Neuronal stem cell (in vitro differentiated cells): ENCODE data around the gene HOXB8. TPM values are rescaled to one million over a fixed set of nuclear protein-coding genes. Genes with fewer than 3 reads are reported as not detected.
A peak's percentile ranks its signal among the peaks of the same experiment; 100 is the strongest.

ENCODE experiments used
- DNase-seq: peaks from one replicate; pipeline ENCODE4 v3.0.0-alpha.2; 2013; ENCODE audit warnings: low spot score
- H2AFZ ChIP-seq: one replicate; pipeline ENCODE4 v1.6.1; 2013; ENCODE audit warnings: mild to moderate bottlenecking, low read length, inconsistent platforms
- H2AK5ac ChIP-seq: 2 replicates; pipeline ENCODE4 v1.6.1; 2013; ENCODE audit warnings: low read depth, mild to moderate bottlenecking, inconsistent platforms, low read length, moderate library complexity, mixed read lengths
- H2BK120ac ChIP-seq: 2 replicates; pipeline ENCODE4 v1.6.1; 2013; ENCODE audit warnings: low read depth, mild to moderate bottlenecking, inconsistent platforms, low read length, moderate library complexity, mixed read lengths
- H2BK12ac ChIP-seq: one replicate; pipeline ENCODE4 v1.6.1; 2013; ENCODE audit warnings: low read length, inconsistent platforms
- H2BK15ac ChIP-seq: 2 replicates; pipeline ENCODE4 v1.6.1; 2013; ENCODE audit warnings: mild to moderate bottlenecking, low read length, inconsistent platforms, mixed read lengths
- H2BK5ac ChIP-seq: one replicate; pipeline ENCODE4 v1.6.1; 2013; ENCODE audit warnings: inconsistent platforms, mild to moderate bottlenecking, low read length, moderate library complexity
- H3K14ac ChIP-seq: one replicate; pipeline ENCODE4 v1.6.1; 2013; ENCODE audit warnings: low read length, inconsistent platforms
- H3K18ac ChIP-seq: 2 replicates; pipeline ENCODE4 v1.6.1; 2013; ENCODE audit warnings: low read length, inconsistent platforms
- H3K23ac ChIP-seq: 2 replicates; pipeline ENCODE4 v1.6.1; 2013; ENCODE audit warnings: low read depth, mild to moderate bottlenecking, mixed read lengths, low read length, inconsistent platforms; ENCODE audit not compliant: poor library complexity
- H3K27ac ChIP-seq: replicated peaks from 3 replicates; pipeline ENCODE4 v1.5.1; 2013; ENCODE audit warnings: low read length, inconsistent platforms
- H3K27me3 ChIP-seq, 3 experiments: 2 replicates each; pipeline ENCODE4 v1.6.1; 2013; ENCODE audit warnings: low read length in 3 of 3, mild to moderate bottlenecking in 2 of 3, inconsistent platforms in 1 of 3, low read depth in 1 of 3, mixed read lengths in 1 of 3, moderate library complexity in 1 of 3; ENCODE audit not compliant: control insufficient read depth in 3 of 3, insufficient read depth in 3 of 3
- H3K36me3 ChIP-seq, 2 donors: replicated peaks in 1 of 2; 2 replicates each; pipeline ENCODE4 v1.6.1; 2013; ENCODE audit warnings: low read length in 2 of 2; ENCODE audit not compliant: control insufficient read depth in 2 of 2, insufficient read depth in 2 of 2
- H3K4ac ChIP-seq: 2 replicates; pipeline ENCODE4 v1.6.1; 2013; ENCODE audit warnings: inconsistent platforms, mild to moderate bottlenecking, low read length, moderate library complexity
- H3K4me1 ChIP-seq, 2 donors: 1 replicate in 1 of 2; 2 replicates in 1 of 2; pipeline ENCODE4 v1.6.1; 2013; ENCODE audit warnings: low read length in 2 of 2, low read depth in 1 of 2; ENCODE audit not compliant: control insufficient read depth in 2 of 2, insufficient read depth in 1 of 2
- H3K4me2 ChIP-seq: one replicate; pipeline ENCODE4 v1.6.1; 2013; ENCODE audit warnings: mild to moderate bottlenecking, low read length, inconsistent platforms; ENCODE audit not compliant: insufficient read depth, poor library complexity, severe bottlenecking
- H3K4me3 ChIP-seq, 2 donors: 2 replicates each; pipeline ENCODE4 v1.5.1; 2013; ENCODE audit warnings: low read length in 2 of 2, mild to moderate bottlenecking in 2 of 2, inconsistent platforms in 1 of 2, moderate library complexity in 1 of 2
- H3K79me1 ChIP-seq: one replicate; pipeline ENCODE4 v1.6.1; 2013; ENCODE audit warnings: low read depth, mild to moderate bottlenecking, inconsistent platforms, low read length, moderate library complexity
- H3K9ac ChIP-seq: one replicate; pipeline ENCODE4 v1.6.1; 2013; ENCODE audit warnings: mild to moderate bottlenecking, low read depth, low read length, inconsistent platforms; ENCODE audit not compliant: poor library complexity
- H3K9me3 ChIP-seq, 2 donors: replicated peaks in 1 of 2; 2 replicates each; pipeline versions ENCODE3 to v1.6.1; 2013; ENCODE audit warnings: low read length in 2 of 2, mild to moderate bottlenecking in 2 of 2, inconsistent platforms in 1 of 2, low read depth in 1 of 2, mixed read lengths in 1 of 2, moderate library complexity in 1 of 2; ENCODE audit not compliant: control insufficient read depth in 2 of 2, insufficient read depth in 1 of 2
- H4K8ac ChIP-seq: one replicate; pipeline ENCODE4 v1.6.1; 2013; ENCODE audit warnings: low read depth, mild to moderate bottlenecking, inconsistent platforms, low read length, moderate library complexity
- H4K91ac ChIP-seq: one replicate; pipeline ENCODE4 v1.6.1; 2013; ENCODE audit warnings: low read length, low read depth, mild to moderate bottlenecking, inconsistent platforms; ENCODE audit not compliant: poor library complexity
- WGBS, 2 donors: extraction: QIAGEN DNeasy Blood & Tissue Kit; methylation state at CpG; one replicate each; pipeline ENCODE4 v1.1.7; 2013; ENCODE audit warnings: missing lambda C conversion rate in 2 of 2, mixed read lengths in 1 of 2; ENCODE audit not compliant: insufficient read length in 2 of 2, insufficient replicate concordance in 1 of 2; ENCODE audit errors: extremely low coverage in 2 of 2; 5-methylcytosine and 5-hydroxymethylcytosine counted together
- polyA plus RNA-seq, 2 experiments: library from polyadenylated mRNA; stranded (reverse); fragments of 200-250 nt; gene quantifications; one replicate each; pipeline ENCODE4 v1.2.3, GENCODE V29; 2013

HOXB8 gene
- polyA plus RNA-seq (2013, experiment 1 of 2) = not detected
- not detected for polyA plus RNA-seq (2013, experiment 2 of 2)

DNA sequence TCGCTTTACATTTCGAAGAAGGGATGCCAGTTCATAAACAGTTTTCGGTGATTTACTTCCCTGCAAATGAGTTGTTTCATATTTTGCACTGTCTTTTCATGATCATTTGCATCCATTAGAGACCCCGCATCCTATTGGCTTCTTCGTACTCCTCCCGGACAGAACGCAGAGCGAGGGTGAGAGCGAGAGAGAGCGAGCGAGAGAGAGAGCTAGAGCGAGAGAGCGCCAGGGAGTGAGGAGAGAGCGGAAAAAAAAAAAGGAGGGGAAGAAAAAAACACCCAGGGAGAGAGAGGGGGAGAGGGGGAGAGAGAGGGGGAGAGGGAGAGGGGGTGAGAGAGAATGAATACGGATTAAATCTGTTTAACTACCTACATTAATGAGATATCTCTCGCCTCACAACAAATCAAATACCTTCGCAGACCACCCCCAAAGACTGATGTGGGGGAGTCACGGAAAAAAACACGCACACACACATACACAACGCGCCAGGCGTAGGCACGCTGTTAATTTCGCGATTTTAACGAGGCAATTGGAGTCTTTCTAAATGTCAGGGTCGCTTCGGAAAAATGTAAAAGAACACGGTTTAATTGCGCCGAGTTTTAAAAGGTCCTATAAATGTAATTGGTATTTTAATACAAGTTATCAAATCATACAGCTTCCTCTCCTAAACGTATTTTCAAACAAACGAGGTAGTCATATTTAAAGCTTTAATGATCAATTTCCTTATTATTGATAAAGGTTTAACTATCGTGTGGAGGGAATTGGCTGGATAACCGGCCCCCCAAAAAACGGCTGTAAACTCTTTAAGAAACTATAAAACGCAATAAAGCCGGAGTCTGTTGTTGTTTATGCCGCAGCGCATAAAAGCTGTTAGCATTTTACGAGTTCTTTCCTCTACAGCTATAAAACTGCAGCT is at the start of gene HOXB8:
Gene HOXB8 (minus strand): TSS at position 246 of the 916 bp plus-strand sequence. CDS start 588 bp downstream, outside the sequence.
- Histone ChIP-seq H3K27ac (no peak within 1 kb of the TSS), H3K4me3 (no peak within 1 kb of the TSS)
- DNase-seq = no peak

GRCh38 chr17:48663134-48663924 is 48.2 kb upstream of the HOXB8 start:
- peaks cover 2% of the 10 kb centered on the region for H3K79me1 ChIP-seq
- no peak overlapping the region for H3K4me2 ChIP-seq
- no peak overlapping the region for H4K8ac ChIP-seq
- H3K9ac ChIP-seq = no peak overlapping the region
- H2BK12ac ChIP-seq = no peak overlapping the region
- no peak for DNase-seq
- no peak overlapping the region for H3K18ac ChIP-seq
- H3K4me3 ChIP-seq = no peak overlapping the region
- no CpG with 5 or more reads among the region's 8 CpGs for WGBS, 2 donors
- H2BK120ac ChIP-seq = no peak overlapping the region
- no peak overlapping the region for H2AFZ ChIP-seq
- H3K36me3 ChIP-seq = no peaks in the 10 kb centered on the region
- peaks cover 0 to 14% (median 1%) of the 10 kb centered on the region in 3 experiments for H3K27me3 ChIP-seq
- H4K91ac ChIP-seq = no peak overlapping the region
- no peak overlapping the region for H3K14ac ChIP-seq
- no peaks in the 10 kb centered on the region for H3K9me3 ChIP-seq
- H2AK5ac ChIP-seq = no peak overlapping the region
- no peak overlapping the region for H2BK15ac ChIP-seq
- no peak overlapping the region for H3K23ac ChIP-seq
- no peak overlapping the region for H3K27ac ChIP-seq
- H3K4me1 ChIP-seq = no peaks in the 10 kb centered on the region
- no peak overlapping the region for H3K4ac ChIP-seq
- no peak overlapping the region for H2BK5ac ChIP-seq

More for the DNA sequence above, at the start of gene HOXB8:
- Histone ChIP-seq H3K4ac (no peak within 1 kb of the TSS), H2BK5ac (no peak within 1 kb of the TSS), H4K8ac (no peak within 1 kb of the TSS), H3K14ac (no peak within 1 kb of the TSS), H2BK12ac (no peak within 1 kb of the TSS), H3K4me2 (no peak within 1 kb of the TSS), H2BK120ac (no peak within 1 kb of the TSS), H3K36me3 (no peaks in the 10 kb centered on the region), H3K23ac (no peak within 1 kb of the TSS), H3K18ac (peak within 1 kb of the TSS; percentile 38), H3K27me3 (peaks cover 75 to 99% (median 99%) of the 10 kb centered on the region in 3 experiments), H2AK5ac (no peak within 1 kb of the TSS), H4K91ac (no peak within 1 kb of the TSS), H3K9ac (no peak within 1 kb of the TSS), H2AFZ (peak within 1 kb of the TSS; percentile 75), H2BK15ac (no peak within 1 kb of the TSS), H3K79me1 (no peaks in the 10 kb centered on the region), H3K4me1 (peaks cover 0 to 3% of the 10 kb centered on the region in 2 donors), H3K9me3 (peaks cover 0 to 7% of the 10 kb centered on the region in 2 donors)
- WGBS, 2 donors = no CpG with 5 or more reads among the region's 41 CpGs

GRCh38 chr17:48655913-48656312 is 40.8 kb upstream of the HOXB8 start:
- Histone ChIP-seq H3K4me1 (no peaks in the 10 kb centered on the region), H3K9ac (no peak overlapping the region), H3K18ac (no peak overlapping the region), H2BK15ac (no peak overlapping the region), H2BK5ac (no peak overlapping the region), H2BK120ac (no peak overlapping the region), H3K4me2 (no peak overlapping the region), H3K14ac (no peak overlapping the region), H4K8ac (no peak overlapping the region), H3K4me3 (no peak overlapping the region), H3K27ac (no peak overlapping the region), H2AFZ (no peak overlapping the region), H3K4ac (no peak overlapping the region), H3K27me3 (peaks cover 0 to 22% (median 1%) of the 10 kb centered on the region in 3 experiments), H3K23ac (no peak overlapping the region), H4K91ac (no peak overlapping the region), H3K9me3 (no peaks in the 10 kb centered on the region), H3K79me1 (no peaks in the 10 kb centered on the region), H2BK12ac (no peak overlapping the region), H3K36me3 (no peaks in the 10 kb centered on the region), H2AK5ac (no peak overlapping the region)
- DNase-seq = no peak

DNA sequence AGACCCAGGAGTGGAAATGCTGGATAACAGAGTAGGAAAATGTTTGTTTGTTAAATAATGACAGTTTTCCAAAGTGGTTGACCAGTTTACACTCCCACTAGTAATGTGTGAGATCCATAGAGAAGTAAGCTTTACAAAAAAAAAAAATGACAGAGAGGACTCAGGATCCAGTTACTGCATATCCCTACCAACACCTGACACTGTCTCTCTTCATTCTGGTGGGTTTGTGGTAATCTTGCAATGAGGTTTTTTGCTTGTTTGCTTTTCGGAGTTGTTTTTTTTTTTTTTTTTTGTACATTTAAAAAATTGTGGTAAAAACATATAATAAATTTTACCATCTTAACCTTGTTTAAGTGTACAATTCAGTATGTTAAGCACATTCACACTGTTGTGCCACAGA is 34.6 kb upstream of the HOXB8 start:
- H2BK120ac ChIP-seq = no peak overlapping the region
- no peak overlapping the region for H4K8ac ChIP-seq
- no peak overlapping the region for H3K4me2 ChIP-seq
- no peak overlapping the region for H2BK15ac ChIP-seq
- no peak overlapping the region for H3K18ac ChIP-seq
- no peak overlapping the region for H3K27ac ChIP-seq
- peaks cover 25 to 52% (median 46%) of the 10 kb centered on the region in 3 experiments for H3K27me3 ChIP-seq
- no peak overlapping the region for H3K4me3 ChIP-seq
- H3K9ac ChIP-seq = no peak overlapping the region
- H2BK12ac ChIP-seq = no peak overlapping the region
- no peak overlapping the region for H4K91ac ChIP-seq
- no peaks in the 10 kb centered on the region for H3K36me3 ChIP-seq
- DNase-seq = no peak
- WGBS, 2 donors = no CpG with 5 or more reads among the region's 1 CpG
- H3K9me3 ChIP-seq = no peaks in the 10 kb centered on the region
- H2BK5ac ChIP-seq = no peak overlapping the region
- no peak overlapping the region for H3K4ac ChIP-seq
- no peak overlapping the region for H2AK5ac ChIP-seq
- H2AFZ ChIP-seq = no peak overlapping the region
- no peak overlapping the region for H3K14ac ChIP-seq
- H3K23ac ChIP-seq = no peak overlapping the region
- no peaks in the 10 kb centered on the region for H3K4me1 ChIP-seq
- no peaks in the 10 kb centered on the region for H3K79me1 ChIP-seq
